ENCODE data around the gene PPP1R3D. TPM values are rescaled to one million over a fixed set of nuclear protein-coding genes. Genes with fewer than 3 reads are reported as not detected.

The PPP1R3D gene
- total RNA-seq, 2 donors from 2014 or later: 6.0 to 6.3 TPM

DNA sequence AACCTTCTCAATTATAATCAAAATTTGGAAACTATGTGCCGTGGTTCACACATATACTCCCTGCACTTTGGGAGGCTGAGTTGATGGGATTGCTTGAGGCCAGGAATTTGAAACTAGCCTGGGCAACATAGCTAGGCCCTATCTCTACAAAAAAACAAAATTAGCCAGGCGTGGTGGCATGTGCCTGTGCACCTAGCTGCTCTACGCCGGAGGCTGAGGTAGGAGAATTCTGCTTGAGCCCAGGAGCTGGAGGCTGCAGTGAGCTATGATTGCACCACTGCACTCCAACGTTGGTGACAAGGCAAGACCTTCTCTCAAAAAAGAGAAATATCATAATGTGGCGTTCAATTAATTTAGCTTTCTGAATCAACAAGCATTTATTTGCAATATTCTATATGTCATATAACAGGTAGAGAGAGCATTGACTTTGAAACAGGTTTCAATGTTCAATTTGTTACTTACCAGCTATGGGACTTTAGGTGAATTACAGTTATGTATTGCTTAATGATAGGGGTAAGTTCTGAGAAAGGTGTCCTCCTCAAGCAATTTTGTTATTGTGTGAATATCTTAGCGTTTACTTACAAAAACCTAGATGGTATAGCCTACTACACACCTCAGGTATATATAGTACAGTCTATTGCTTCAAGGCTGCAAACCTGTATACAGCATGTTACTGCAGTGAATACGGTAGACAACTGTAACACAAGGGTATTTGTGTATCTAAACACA is 4.5 kb downstream of the PPP1R3D start:
- peaks cover 46% of the 10 kb centered on the region for H3K4me1 ChIP-seq
- no peaks in the 10 kb centered on the region for H3K27me3 ChIP-seq
- no peak overlapping the region for H3K27ac ChIP-seq
- intact Hi-C loops (cut with DNase I): no loop called here
- DNase-seq (no peak), ATAC-seq (no peak)
- no peak overlapping the region for H3K4me3 ChIP-seq
- 86 to 87% methylated on average over 8 of the region's 8 CpGs for WGBS, 2 donors
- TF ChIP-seq, protein P1, sequence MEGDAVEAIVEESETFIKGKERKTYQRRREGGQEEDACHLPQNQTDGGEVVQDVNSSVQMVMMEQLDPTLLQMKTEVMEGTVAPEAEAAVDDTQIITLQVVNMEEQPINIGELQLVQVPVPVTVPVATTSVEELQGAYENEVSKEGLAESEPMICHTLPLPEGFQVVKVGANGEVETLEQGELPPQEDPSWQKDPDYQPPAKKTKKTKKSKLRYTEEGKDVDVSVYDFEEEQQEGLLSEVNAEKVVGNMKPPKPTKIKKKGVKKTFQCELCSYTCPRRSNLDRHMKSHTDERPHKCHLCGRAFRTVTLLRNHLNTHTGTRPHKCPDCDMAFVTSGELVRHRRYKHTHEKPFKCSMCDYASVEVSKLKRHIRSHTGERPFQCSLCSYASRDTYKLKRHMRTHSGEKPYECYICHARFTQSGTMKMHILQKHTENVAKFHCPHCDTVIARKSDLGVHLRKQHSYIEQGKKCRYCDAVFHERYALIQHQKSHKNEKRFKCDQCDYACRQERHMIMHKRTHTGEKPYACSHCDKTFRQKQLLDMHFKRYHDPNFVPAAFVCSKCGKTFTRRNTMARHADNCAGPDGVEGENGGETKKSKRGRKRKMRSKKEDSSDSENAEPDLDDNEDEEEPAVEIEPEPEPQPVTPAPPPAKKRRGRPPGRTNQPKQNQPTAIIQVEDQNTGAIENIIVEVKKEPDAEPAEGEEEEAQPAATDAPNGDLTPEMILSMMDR (IDR thresholded peaks at IDR 0.05): no peak
- no peak for TF ChIP-seq POLR2A (IDR thresholded peaks at IDR 0.05)
- no peaks in the 10 kb centered on the region for H3K9me3 ChIP-seq
- no peaks in the 10 kb centered on the region for H3K36me3 ChIP-seq (replicated peaks in 1 of 2; ENCODE audit: insufficient read depth in 1 of 2, low read depth in 2 of 2)

DNA sequence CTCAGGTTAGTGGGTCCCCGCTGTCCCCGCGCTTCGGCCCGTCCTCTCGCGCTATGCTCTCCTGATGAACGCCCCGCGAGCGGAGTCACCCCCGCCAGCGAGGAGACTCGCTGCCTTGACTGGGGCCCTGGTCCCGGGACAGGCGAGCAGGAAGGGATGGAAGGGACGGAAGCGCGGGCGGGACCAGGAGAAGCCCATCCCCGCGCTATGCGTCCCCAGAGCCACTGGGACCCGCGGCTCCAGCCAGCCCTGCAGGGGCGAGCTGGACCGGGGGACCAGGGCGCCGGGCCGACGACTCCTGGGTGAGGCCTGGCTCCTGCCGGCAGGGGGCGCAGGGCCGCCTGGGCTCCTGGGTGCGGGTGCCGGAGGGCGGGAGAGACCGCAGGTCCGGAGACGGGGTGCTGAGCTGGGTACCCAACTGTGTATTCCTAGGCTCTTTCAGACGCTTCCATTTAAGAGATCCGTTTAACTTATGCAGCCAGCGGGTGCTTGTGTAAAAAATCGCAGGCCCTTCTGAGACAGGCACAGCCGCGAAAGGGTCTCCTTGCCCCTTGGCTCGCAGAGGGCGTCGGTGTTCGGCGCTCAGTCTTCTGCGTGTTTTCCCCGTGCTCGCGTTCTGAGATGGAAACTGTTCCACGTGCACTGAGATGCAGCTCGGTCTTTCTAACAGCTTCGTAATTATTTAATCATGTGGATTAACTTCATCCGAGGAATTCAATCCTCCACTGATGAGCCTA is 6.1 kb downstream of the PPP1R3D start:
- Histone ChIP-seq H3K4me1 (peaks cover 42% of the 10 kb centered on the region), H3K4me3 (peak overlapping the region; percentile 57 to 63), H3K27ac (peak overlapping the region; percentile 47 to 85 (median 74)), H3K27me3 (no peaks in the 10 kb centered on the region), H3K9me3 (no peaks in the 10 kb centered on the region), H3K36me3 (replicated peaks in 1 of 2; ENCODE audit: insufficient read depth in 1 of 2, low read depth in 2 of 2) (no peaks in the 10 kb centered on the region)
- ATAC-seq: peak; percentile 92
- WGBS, 2 donors: 3 to 6% methylated on average over 36 to 59 of the region's 59 CpGs
- TF ChIP-seq, protein P1 (IDR thresholded peaks at IDR 0.05): peak; percentile 80 to 99 (median 91)
- peak in 1 of 3 donors; percentile 37 for TF ChIP-seq POLR2A (IDR thresholded peaks at IDR 0.05)
- intact Hi-C loops (cut with DNase I): no loop called here
- peak; percentile 77 to 88 (median 83) for DNase-seq

DNA sequence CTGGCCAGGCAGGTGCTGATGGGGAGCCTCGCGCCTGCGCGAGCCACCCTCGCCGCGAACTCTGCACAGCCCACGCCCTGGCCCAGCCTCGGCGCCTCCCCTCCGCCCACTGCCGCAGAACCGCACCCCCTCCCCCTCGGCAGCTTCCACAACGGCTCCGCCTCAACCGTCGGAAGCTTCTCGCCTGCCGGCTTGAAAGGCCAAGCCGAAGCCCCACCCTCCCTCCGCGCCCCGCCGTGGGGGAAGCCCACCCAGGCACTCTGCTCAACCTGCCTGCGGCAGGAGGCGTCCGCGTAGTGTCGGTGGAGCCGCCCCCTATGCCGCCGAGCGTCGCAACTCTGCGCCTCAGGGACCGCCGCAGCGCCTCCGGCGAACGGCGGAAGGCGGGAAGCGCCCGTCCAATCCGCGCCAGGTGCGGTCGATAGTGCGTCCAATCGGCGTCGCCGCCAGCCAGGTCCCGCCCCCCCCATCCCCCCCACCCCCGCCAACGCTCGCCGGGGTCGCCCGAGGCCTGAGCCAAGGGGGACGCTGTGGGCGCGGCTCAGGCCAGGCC is 6.7 kb downstream of the PPP1R3D start, which contains the start of gene SYCP2:
Gene SYCP2 (minus strand): TSS at position 342 of the 553 bp plus-strand sequence. CDS start 11,224 bp downstream, outside the sequence.
- no peaks in the 10 kb centered on the region for H3K36me3 ChIP-seq (replicated peaks in 1 of 2; ENCODE audit: insufficient read depth in 1 of 2, low read depth in 2 of 2)
- DNase-seq (peak; percentile 61 to 81 (median 72)), ATAC-seq (peak; percentile 84)
- TF ChIP-seq, protein P1 (IDR thresholded peaks at IDR 0.05): no peak
- no peak for TF ChIP-seq POLR2A (IDR thresholded peaks at IDR 0.05)
- H3K27ac ChIP-seq: peak within 1 kb of the TSS; percentile 47 to 85 (median 74)
- peak within 1 kb of the TSS; percentile 57 to 63 for H3K4me3 ChIP-seq
- no peaks in the 10 kb centered on the region for H3K27me3 ChIP-seq
- H3K4me1 ChIP-seq: peaks cover 36% of the 10 kb centered on the region
- H3K9me3 ChIP-seq: no peaks in the 10 kb centered on the region
- WGBS, 2 donors: 37 to 79% methylated on average over 11 to 38 of the region's 65 CpGs
- intact Hi-C loops (cut with DNase I): no loop called here

DNA sequence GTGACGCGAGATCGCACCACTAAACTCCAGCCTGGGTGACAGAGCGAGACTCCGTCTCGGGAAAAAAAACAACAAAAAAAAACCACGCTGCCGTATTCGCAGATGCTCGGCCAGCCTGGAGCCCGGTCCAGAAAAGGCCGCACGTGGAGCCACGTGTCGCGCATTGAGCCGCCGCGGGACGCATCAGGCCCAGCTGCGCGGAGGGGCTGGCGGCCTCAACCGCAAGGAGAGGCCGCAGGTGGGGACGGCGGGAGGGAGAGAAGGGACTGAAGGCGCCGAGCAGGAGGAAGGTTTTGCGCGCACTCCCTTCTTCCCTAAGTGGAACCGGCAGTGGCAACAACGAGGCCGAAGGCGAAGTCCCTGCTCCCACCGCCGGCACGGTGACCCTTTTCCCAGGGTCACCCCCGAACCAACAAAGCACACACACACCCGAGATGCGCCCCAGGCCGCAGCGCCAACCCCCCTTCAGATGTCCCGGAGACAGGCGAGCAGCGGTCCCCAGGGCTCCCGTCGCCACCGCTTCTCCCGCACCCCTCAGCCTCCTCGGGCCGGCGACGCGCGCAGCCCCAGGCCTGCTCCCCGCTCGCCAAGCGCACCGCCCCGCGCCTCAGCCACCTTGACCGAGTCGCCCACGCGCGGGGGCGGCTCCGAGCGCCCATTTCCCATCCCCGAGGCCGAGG is 7.3 kb downstream of the PPP1R3D start:
- Histone ChIP-seq H3K9me3 (no peaks in the 10 kb centered on the region), H3K4me1 (peaks cover 33% of the 10 kb centered on the region), H3K4me3 (no peak overlapping the region), H3K36me3 (replicated peaks in 1 of 2; ENCODE audit: insufficient read depth in 1 of 2, low read depth in 2 of 2) (no peaks in the 10 kb centered on the region), H3K27me3 (no peaks in the 10 kb centered on the region), H3K27ac (peak overlapping the region in 2 of 4 donors; percentile 60 to 85)
- intact Hi-C loops (cut with DNase I): no loop called here
- DNase-seq: no peak
- TF ChIP-seq, protein P1 (IDR thresholded peaks at IDR 0.05): no peak
- TF ChIP-seq POLR2A (IDR thresholded peaks at IDR 0.05): no peak
- ATAC-seq: no peak
- 87 to 92% methylated on average over 71 to 72 of the region's 72 CpGs for WGBS, 2 donors
